Stimulated activated CD8-positive, alpha-beta memory T cell treated with anti-CD3 and anti-CD28 coated beads, Interleukin-12 subunit alpha, Interleukin-12 subunit beta, amount 100 ng/mL, for 1 hour (primary cell): ENCODE measurements around the gene STEAP1.
"Not testable (repeated sequence)": the region's sequence is repeated elsewhere in the genome, so short reads cannot be mapped to it uniquely, and the experiment has no call there.

Experiments
- DNase-seq: peaks from one replicate; pipeline ENCODE4 v3.0.0-alpha.2; 2020; ENCODE audit warnings: low read depth

Gene STEAP1

GRCh38 chr7:90153943-90154771, at the start of gene STEAP1:
STEAP1 (plus strand) TSS chr7:90154469; CDS start chr7:90159789, 5,320 bp downstream.
- DNase-seq: peak; percentile 73

DNA sequence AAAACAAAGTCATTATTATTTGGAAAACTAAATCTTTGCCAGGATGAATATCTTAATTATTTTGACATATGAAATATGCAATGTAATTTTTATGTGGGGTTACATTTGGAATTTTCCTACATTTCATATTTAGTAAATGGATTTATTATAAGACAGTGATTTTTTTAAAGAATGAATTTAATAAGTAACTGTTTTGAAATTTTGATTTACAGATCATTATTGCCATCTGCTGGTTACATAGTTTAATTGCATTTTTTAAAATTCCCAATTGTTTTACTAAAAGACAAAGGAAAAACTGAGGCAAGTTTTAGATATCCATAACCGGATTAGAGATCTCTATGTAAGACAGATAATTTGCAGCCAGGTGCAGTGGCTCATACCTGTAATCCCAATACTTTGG, 39.3 kb upstream of the STEAP1 start:
- DNase-seq: not testable (repeated sequence)

DNA sequence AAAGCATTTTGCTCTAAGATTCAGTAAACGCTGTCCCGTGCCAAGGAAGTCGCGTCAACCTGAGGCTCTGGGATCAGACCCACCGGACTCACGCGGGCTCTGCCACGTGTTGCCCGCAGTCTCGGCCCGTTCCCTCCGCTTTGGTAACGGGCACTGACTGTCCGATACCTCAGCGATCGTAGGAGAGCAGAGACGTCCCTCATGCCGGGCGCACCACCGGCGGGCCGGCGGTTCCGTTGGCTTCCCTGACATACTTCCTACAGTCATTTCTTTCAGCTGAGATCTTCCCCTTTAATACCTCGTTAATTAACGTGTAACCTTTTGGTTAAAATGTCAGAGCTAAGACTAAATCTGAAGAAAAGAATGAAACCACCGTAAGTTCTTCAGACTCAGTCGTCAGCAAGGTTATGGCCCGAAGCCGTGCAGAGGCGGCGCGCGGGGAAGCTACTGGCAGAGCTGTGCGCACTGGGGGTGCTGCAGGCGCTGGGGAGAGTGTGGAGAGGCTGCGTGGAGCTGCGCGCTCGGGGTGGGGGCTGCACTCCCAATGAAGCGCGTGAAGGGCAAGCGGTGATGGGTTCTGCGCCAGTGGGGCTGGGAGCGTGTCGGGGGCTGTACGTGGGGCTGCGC, 35.6 kb upstream of the STEAP1 start:
- not testable (repeated sequence) for DNase-seq

GRCh38 chr7:90119178-90119971, 34.9 kb upstream of the STEAP1 start:
- DNase-seq: no peak

DNA sequence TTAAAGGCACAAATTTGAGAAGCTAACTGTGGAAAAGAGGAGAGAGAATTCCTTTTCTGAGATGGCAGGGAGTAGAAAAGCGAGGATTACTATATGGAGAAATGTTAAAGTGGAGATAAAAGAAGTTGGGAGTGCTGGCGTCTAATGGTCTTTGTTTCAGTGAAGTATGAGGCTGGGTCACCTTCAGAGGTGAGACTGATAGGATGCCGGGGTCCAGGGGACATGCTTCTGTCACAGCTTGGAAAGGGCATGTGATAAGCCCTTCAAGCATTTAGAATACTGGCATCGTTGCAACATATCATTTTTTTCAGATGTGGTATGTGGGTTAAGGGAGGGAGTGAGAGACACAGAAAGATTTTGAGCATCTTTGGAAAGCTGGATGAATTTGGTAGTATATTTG, 34.1 kb upstream of the STEAP1 start:
- not testable (repeated sequence) for DNase-seq

GRCh38 chr7:90131746-90132145, 22.5 kb upstream of the STEAP1 start:
- DNase-seq: not testable (repeated sequence)

GRCh38 chr7:90147079-90147960, 6.9 kb upstream of the STEAP1 start:
- DNase-seq: not testable (repeated sequence)

GRCh38 chr7:90149428-90149827, 4.8 kb upstream of the STEAP1 start:
- DNase-seq: not testable (repeated sequence)

DNA sequence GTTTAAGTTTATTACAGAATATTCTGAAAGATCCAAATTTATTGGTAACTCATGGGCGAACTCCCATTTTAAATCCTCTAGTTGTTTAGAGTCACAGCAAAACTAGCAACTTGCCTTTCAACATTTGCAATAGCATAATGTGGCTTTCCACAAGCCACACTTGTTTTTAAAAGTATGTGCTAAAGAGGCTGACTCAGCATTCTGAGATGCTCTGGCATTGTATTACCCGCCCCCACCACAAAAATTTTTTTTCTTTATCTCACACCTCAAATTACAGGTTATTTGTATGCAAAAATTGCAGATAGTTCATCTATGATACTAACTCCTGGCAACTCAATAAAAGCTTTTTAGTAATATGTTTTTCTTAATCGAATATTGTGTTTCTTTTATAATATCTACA, 2.4 kb upstream of the STEAP1 start:
- DNase-seq: not testable (repeated sequence)

- not testable (repeated sequence) for DNase-seq
Measured at GRCh38 chr7:90152642-90153253, 1.5 kb upstream of the STEAP1 start.

DNA sequence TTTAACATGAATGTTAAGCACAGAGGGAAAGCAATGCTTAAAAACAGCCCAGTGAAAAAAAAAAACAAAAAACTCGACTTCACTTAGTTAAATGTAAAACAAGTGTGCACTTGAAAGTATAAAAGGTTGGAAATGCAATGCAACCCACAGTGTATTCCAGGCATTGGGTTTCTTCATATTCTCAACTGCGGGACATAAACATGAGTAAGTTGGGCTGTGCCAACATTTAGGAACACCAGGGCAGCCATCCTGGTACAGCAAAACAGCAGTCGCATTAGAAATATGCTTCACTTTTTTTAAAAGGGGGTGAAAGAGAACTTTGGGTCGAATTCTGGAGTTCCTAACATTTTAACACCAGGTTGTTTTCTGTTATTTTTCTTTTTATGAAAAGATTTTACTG, 937 bp downstream of the STEAP1 start:
- no peak for DNase-seq

GRCh38 chr7:90157331-90157730, 3.1 kb downstream of the STEAP1 start:
- DNase-seq: not testable (repeated sequence)

DNA sequence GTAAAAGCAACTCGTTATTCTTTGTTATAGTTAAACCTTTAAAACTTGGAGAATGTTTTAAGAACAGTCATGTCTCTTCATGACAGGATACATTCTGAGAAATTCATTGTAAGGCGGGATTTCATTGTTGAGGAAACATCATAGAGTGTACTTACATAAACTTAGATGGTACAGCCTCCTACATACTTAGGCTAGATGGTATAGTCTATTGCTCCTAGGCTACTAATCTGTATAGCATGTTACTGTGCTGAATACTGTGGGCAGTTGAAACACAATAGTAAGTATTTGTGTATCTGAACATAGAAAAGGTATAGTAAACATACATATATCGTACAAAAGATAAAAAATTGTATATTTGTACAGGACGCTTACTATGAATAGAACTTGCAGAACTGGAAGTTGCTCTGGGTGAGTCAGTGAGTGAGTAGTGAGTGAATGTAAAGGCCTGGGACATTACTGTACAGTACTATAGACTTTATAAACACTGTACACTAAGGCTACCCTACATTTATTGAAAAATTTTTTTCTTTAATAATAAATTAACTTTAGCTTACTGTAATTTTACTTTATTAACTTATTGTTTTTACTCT, 3.6 kb downstream of the STEAP1 start:
- DNase-seq: not testable (repeated sequence)

DNA sequence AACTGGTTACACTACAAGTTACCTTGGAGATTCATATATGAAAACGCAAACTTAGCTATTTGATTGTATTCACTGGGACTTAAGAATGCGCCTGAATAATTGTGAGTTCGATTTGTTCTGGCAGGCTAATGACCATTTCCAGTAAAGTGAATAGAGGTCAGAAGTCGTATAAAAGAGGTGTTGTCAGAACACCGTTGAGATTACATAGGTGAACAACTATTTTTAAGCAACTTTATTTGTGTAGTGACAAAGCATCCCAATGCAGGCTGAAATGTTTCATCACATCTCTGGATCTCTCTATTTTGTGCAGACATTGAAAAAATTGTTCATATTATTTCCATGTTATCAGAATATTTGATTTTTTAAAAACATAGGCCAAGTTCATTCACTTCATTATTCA, 9.3 kb downstream of the STEAP1 start:
- no peak for DNase-seq

GRCh38 chr7:90165724-90166123, 11.5 kb downstream of the STEAP1 start:
- DNase-seq: no peak

GRCh38 chr7:90166153-90166552, 11.9 kb downstream of the STEAP1 start:
- no peak for DNase-seq

DNA sequence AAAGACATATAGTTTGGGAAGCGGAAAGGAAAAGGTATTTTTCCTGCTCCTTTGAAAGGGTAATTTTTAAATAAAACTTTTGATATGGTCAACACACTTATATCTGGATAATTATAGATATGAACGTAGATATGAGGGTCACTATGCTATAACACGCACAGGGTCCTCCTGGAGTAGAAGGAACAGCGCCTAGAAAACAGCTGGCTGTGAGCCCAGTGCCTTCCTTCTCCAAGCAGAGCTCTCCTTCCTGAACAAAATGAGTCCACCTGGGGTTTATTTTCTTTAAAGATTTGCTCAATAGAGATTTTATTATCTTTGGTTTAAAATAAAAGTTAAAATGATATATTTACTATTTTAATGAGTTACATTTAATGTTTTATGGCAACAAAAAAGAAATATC, 13.1 kb downstream of the STEAP1 start:
- DNase-seq: no peak

DNA sequence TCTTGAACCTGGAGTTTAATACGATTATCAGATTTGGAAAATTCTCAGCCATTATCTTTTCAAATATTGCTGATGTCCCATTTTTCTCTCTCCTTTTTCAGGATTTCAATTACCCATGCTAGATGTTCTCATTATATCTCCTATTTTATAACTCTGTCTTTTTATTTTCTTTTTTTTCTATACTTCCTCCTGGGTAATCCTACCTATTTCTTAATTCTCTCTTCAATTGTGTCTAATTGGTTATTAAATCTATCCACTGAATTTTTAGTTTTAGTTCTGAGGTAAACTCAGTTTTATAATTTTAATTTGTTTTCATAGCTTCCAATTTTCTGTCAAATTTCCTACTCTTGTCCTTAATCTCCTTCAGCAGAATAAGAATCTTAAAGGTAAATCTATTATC, 15.6 kb downstream of the STEAP1 start:
- no peak for DNase-seq

GRCh38 chr7:90172121-90172520, 17.9 kb downstream of the STEAP1 start:
- no peak for DNase-seq

GRCh38 chr7:90172624-90173023, 18.4 kb downstream of the STEAP1 start:
- no peak for DNase-seq
